Left renal pelvis (tissue), 4 donors: ENCODE results near the gene TLR2. TPM values are rescaled to one million over a fixed set of nuclear protein-coding genes. Genes with fewer than 3 reads are reported as not detected.
"Not testable (repeated sequence)": the region's sequence is repeated elsewhere in the genome, so short reads cannot be mapped to it uniquely, and the experiment has no call there.

Experiments used
- DNase-seq, 4 donors: peaks; one replicate each; pipeline ENCODE4 v3.0.0-alpha.2; 2013; ENCODE audit warnings: low read depth in 4 of 4, low spot score in 3 of 4
- polyA plus RNA-seq, 4 donors: library from polyadenylated mRNA; unstranded; fragments of 120-200 nt; gene quantifications; one replicate each; pipeline ENCODE4 v1.2.1, GENCODE V29; 2013; ENCODE audit not compliant: insufficient read length in 4 of 4

Gene TLR2
- polyA plus RNA-seq, 4 donors = 5.5 to 7.9 (median 6.5) TPM

DNA sequence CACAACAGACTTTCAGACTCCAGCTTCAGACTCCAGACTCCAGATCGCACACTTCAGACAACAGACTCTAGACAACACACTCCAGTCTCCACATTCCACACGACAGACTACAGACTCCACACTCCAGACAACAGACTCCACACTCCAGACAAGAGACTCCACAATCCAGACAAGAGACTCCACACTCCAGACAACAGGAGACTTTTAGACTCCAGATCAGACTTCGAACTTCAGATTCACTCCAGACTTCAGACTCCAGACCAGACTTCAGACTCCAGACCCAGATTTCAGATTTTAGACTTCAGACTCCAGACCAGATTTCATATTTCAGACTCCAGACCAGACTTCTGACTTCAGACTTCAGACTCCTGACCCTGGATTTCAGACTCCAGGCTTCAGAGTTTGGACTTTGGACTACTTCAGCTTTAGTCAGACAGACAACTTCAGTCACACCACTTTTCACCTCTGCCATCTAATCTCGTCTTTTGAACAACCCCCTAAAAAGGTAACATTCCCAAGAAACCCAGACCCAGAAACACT is 29.0 kb upstream of the TLR2 start:
- no peak for DNase-seq

DNA sequence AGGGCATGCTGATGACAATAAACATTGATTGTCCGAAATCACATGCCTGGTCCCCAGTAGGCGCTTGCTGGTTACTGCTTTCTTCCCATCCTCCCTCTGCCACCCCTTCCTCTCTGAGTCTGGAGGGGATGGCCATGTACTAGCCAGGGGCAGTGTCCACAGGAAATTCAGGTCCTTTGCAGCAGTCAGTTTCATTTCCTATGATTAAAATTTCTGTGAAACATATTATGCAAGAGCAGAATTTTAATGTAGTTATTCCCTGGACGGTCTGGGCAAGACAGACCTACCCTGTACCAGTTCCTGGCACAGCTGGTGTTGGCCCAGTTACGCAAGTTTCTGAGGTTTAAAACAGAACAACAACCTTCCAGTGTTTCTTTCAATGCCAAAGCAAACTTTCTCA is 28.2 kb upstream of the TLR2 start:
- no peak for DNase-seq

- no peak for DNase-seq
Measured at GRCh38 chr4:153661215-153661822, 22.8 kb upstream of the TLR2 start.

DNA sequence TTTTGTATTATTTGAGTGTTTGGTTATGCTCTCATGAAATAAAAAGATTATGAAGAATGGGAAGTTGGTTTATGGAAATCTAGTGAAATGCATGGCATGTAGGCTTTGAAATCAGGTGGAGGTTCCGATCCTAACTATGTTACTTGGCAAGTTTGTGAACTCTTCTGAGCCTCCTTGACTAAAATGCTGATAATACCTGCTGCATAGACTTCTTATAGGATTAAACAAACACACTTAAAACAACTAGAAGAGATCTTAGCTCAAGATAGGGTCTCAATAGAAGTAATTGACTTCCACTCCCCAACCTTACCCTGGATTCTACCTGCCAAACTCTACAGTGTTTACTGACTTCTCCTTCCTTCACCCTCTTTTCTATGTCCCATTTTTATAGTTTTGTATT is 22.2 kb upstream of the TLR2 start:
- DNase-seq = no peak

DNA sequence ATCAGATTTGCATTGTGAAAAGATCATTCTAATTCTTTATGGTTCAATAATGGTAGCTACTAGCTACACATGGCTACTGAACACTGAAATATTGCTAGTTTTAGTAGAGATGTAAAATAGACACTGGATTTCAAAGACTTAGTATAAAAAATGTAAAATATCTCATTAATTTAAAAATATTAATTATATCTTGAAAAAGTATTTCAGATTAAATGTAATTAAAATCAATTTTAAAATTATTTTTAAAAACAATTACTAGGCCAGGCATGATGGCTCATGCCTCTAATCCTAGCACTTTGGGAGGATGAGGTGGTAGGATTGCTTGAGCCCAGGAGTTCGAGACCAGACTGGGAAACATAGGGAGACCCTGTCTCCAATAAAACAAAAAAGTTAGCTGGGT is 20.4 kb upstream of the TLR2 start:
- no peak for DNase-seq

GRCh38 chr4:153666505-153666904 is 17.6 kb upstream of the TLR2 start:
- DNase-seq = not testable (repeated sequence)

DNA sequence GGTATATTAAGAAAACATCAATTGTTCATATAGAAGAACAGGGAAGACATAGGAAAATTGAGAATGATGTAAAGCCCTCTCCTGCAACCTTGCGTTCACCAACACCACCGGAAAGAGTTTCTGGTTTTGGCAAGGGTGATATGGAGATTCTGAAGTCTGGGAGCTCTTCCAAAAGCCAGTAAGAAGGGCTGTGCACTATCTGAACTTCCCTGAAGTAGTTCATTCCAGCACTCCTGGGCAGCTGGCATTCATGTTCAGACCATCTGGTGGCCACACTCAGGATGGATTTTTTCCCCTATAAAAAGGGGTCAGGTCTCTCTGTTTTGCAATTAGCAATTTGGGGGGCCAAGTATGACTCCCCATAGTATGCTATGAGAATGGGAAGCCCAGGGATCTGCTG is 15.4 kb upstream of the TLR2 start:
- no peak for DNase-seq

DNA sequence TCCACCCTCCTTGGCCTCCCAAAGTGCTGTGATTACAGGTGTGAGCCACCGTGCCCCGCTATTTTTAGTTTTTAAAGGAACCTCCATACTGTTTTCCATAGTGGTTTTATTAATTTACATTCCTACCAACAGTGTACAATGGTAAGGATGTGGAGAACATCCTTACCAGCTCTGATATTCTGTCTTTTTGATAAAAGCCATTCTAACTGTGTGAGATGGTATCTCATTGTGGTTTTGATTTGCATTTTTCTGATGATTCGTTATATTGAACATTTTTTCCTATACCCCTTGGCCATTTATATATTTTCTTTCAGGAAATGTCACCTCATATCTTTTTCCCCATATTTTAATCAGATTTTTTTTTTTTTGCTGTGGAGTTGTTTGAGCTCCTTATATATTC is 14.2 kb upstream of the TLR2 start:
- no peak for DNase-seq

DNA sequence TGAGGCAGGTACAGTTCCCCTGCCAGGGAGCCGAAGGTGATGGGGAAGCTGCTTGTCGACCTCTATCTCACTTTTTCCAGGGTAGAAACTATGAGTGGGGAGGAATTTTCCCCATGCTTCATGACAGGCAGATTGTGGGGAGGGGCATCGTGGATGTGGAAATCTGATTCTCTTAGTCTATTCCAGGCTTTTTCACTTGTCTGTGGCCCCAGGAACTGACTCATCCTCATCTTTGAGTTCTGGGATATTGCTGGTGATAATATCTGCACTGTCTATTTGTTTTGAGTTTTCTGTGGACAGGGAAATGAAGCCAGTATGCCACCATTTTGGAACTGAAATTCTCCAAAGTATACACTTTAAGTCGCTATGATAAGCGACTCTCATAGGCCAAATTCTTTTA is 7.6 kb upstream of the TLR2 start:
- no peak for DNase-seq

DNA sequence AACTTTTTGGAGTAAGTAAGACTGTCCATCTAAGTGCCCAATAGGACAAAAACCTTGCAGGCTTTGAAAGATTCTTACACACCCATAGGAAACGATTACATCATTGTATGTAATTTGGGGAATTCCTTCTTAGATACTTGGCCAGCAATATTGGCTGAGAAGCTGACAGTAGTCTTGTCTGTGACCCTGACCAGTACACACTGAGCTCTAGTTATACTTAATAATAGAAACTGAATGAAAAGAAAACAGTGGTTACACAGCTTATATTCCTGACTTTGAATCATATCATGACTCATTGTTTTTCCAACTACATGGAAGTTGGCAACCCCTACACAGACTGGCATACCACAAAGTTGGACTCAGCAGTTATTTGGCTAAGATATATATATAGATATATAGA is 7.1 kb upstream of the TLR2 start:
- no peak for DNase-seq

GRCh38 chr4:153679486-153679885 is 4.6 kb upstream of the TLR2 start:
- no peak for DNase-seq

DNA sequence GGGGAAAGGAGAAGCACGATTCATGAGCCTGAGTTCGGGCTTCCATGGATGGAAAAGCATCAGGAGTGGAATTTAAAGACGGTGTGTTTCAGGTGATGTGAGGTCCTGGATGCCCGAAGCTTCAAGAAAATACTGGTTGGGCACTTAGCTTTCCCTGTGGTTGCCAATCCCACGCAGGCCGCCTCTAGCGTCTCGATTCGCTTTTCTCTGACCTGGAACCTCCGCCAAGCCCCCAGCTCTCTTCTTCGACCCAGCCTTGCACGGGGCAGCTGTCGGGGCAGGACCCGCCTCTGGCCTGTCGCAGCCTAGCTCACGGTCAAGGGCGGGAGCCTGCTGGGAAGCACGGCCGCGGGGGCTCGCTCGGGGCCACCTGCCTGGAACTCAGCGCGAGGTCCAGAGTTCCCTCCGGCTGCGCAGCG is 308 bp upstream of the TLR2 start:
- no peak for DNase-seq

DNA sequence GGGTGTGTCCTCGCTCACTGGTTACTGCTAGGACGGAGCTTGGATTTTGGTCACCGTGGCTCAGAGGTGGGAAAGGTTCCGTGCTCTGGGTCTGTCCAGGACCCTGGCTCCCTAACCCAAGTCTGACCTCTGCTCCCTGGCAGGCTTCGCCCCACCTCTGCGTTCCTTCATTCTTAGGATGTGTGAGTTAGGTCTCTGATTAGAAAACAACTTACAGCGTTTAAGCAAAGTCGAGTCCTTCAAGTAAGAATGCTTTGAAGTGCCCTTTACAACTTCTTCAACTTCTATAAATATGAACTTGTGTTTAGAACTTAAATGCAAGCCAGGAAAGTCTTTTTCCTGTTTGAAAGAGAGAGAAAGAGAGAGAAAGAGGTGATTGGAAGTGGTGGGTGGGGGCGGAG is 891 bp downstream of the TLR2 start:
- peak in 1 of 4 donors; percentile 9 for DNase-seq

DNA sequence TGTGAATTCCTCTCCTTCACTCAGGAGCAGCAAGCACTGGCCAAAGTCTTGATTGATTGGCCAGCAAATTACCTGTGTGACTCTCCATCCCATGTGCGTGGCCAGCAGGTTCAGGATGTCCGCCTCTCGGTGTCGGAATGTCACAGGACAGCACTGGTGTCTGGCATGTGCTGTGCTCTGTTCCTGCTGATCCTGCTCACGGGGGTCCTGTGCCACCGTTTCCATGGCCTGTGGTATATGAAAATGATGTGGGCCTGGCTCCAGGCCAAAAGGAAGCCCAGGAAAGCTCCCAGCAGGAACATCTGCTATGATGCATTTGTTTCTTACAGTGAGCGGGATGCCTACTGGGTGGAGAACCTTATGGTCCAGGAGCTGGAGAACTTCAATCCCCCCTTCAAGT is 20.4 kb downstream of the TLR2 start:
- DNase-seq = no peak

GRCh38 chr4:153705743-153706468 is 21.8 kb downstream of the TLR2 start:
- DNase-seq = no peak

DNA sequence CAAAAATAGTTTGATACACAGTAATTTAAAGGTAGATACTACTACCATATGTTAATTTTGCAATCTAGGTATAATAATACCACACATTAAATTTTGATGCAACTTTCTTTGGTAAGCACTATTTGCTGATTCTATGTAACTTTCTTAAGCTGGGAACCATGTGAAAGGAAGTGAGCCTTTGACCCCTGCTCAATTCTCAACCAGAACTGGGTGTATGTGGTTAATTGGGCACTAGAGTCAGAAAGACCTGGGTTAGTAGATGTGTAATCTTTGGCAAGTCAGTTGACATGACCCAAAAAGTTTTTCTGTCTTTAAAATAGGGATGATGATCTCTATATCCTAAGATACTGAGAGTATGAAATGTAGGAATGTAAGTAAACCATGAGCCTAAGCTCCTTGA is 22.4 kb downstream of the TLR2 start:
- DNase-seq = no peak

GRCh38 chr4:153710681-153711080 is 26.6 kb downstream of the TLR2 start:
- DNase-seq = no peak

GRCh38 chr4:153713866-153714646 is 30.0 kb downstream of the TLR2 start:
- DNase-seq = no peak

DNA sequence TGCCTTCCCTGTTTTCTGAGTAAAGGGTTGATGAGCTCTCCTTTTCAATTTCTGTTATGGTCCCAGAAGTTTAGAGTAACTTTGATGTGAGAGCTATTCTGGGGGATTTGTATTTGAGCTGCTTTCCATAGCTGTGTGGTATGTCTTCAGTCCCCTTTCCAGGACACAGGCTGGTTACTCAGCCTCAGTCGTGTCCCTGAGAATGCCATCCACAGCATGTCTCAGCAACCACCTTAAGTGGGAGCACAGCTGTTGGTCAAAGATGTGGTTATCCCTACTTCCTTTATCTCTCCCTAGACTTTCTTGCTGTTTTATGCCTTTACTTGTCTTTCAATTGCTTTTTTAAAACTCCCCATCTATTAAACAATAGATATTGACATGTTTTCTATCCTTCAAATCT is 38.0 kb downstream of the TLR2 start:
- DNase-seq = no peak

- DNase-seq = no peak
Measured at GRCh38 chr4:153724606-153725005, 40.5 kb downstream of the TLR2 start.

- no peak for DNase-seq
Measured at GRCh38 chr4:153725136-153725830, 41.2 kb downstream of the TLR2 start.
